ENCODE data around the gene RAVER1.

Gene RAVER1

GRCh38 chr19:10286803-10287737 lies 46.3 kb downstream of the RAVER1 start, which contains the start of gene ICAM4 (continued):
- TF ChIP-seq ELK4 (IDR thresholded peaks at IDR 0.05; ENCODE audit: borderline replicate concordance, low read depth, low read length) (no peak), ZNF664 (tag by site-specific recombination; IDR thresholded peaks at IDR 0.05) (no peak), ZNF16 (tag by site-specific recombination; IDR thresholded peaks at IDR 0.05; ENCODE audit: low read depth) (peak; percentile 63; the same call in 1 of the 2 replicates), ZNF10 (tag by site-specific recombination; IDR thresholded peaks at IDR 0.05) (no peak), ZBTB6 (tag by site-specific recombination; IDR thresholded peaks at IDR 0.05) (peak; percentile 49), KLF1 (tag by site-specific recombination; IDR thresholded peaks at IDR 0.05) (peak; percentile 44), ZNF138 (tag by site-specific recombination; IDR thresholded peaks at IDR 0.05; ENCODE audit: borderline replicate concordance) (no peak), ZNF169 (tag by site-specific recombination; IDR thresholded peaks at IDR 0.05) (no peak), ZNF23 (tag by site-specific recombination; IDR thresholded peaks at IDR 0.05; ENCODE audit: borderline replicate concordance) (no peak), ZBTB1 (tag by site-specific recombination; IDR thresholded peaks at IDR 0.05) (no peak), ZNF341 (tag by site-specific recombination; IDR thresholded peaks at IDR 0.05; ENCODE audit: low read depth) (peak; percentile 95), ZNF19 (tag by site-specific recombination; IDR thresholded peaks at IDR 0.05; ENCODE audit: low read depth) (no peak), ZNF747 (tag by site-specific recombination; IDR thresholded peaks at IDR 0.05) (no peak), ZNF280C (tag by site-specific recombination; IDR thresholded peaks at IDR 0.05) (no peak), KLF17 (tag by site-specific recombination; IDR thresholded peaks at IDR 0.05) (no peak), BCL11A (tag by site-specific recombination; IDR thresholded peaks at IDR 0.05; ENCODE audit: low read depth) (no peak), ZFHX2 (tag by site-specific recombination; conservative IDR thresholded peaks at IDR 0.05) (no peak; the same call in 1 of the 2 replicates), ZBTB10 (tag by site-specific recombination; IDR thresholded peaks at IDR 0.05) (no peak; the same call in 1 of the 2 replicates), ZNF394 (tag by site-specific recombination; IDR thresholded peaks at IDR 0.05; ENCODE audit: borderline replicate concordance) (peak; percentile 22; the same call in 1 of the 2 replicates), ZNF791 (tag by site-specific recombination; IDR thresholded peaks at IDR 0.05) (no peak), ZNF555 (tag by site-specific recombination; conservative IDR thresholded peaks at IDR 0.05) (no peak), ZNF311 (tag by site-specific recombination; IDR thresholded peaks at IDR 0.05; ENCODE audit: borderline replicate concordance) (no peak), ZNF692 (tag by site-specific recombination; IDR thresholded peaks at IDR 0.05) (no peak), ZNF610 (tag by site-specific recombination; IDR thresholded peaks at IDR 0.05; ENCODE audit: borderline replicate concordance) (peak; percentile 79), ZNF768 (tag by site-specific recombination; IDR thresholded peaks at IDR 0.05) (peak; percentile 94; the same call in 1 of the 2 replicates), ZNF335 (tag by site-specific recombination; conservative IDR thresholded peaks at IDR 0.05) (peak; percentile 93), KLF7 (tag by site-specific recombination; IDR thresholded peaks at IDR 0.05; ENCODE audit: borderline replicate concordance) (peak; percentile 33; the same call in 1 of the 2 replicates)

All from HEK293 (cell line).